ENCODE measurements around the gene BAG2.

GRCh38 chr6:57193177-57193576 lies 21.1 kb downstream of the BAG2 start:
- TF ChIP-seq CTCF (IDR thresholded peaks at IDR 0.05) = no peak
- TF ChIP-seq POLR2AphosphoS5 (IDR thresholded peaks at IDR 0.05; ENCODE audit: insufficient read depth in 1 of 2, low read depth in 1 of 2) = no peak
- TF ChIP-seq POLR2A (IDR thresholded peaks at IDR 0.05) = no peak

All from vagina (tissue), 2 donors.